HAP-1 (cell line): ENCODE results near the gene DAB1.
A peak's percentile ranks its signal among the peaks of the same experiment; 100 is the strongest.

ENCODE experiments used
- DNase-seq, 2 experiments: peaks; one replicate each; pipeline ENCODE4 v3.0.0-alpha.2; 2016 to 2020; ENCODE audit warnings: low spot score in 2 of 2
- H3K27me3 ChIP-seq: fragments of 250-450 bp; sonication (Bioruptor Pico); 2 replicates; pipeline ENCODE4 v1.5.1; 2020; ENCODE audit warnings: low read depth, mild to moderate bottlenecking, moderate library complexity
- H3K36me3 ChIP-seq: fragments of 250-450 bp; sonication (Bioruptor Pico); replicated peaks from 2 replicates; pipeline ENCODE4 v1.5.1; 2020; ENCODE audit warnings: mild to moderate bottlenecking
- H3K4me1 ChIP-seq: fragments of 250-450 bp; sonication (Bioruptor Pico); 2 replicates; pipeline ENCODE4 v1.5.1; 2020; ENCODE audit warnings: mild to moderate bottlenecking
- H3K4me3 ChIP-seq: fragments of 250-450 bp; sonication (Bioruptor Pico); 2 replicates; pipeline ENCODE4 v1.5.1; 2020; ENCODE audit warnings: mild to moderate bottlenecking, moderate library complexity
- H3K9me3 ChIP-seq: fragments of 250-450 bp; sonication (Bioruptor Pico); 2 replicates; pipeline ENCODE4 v1.5.1; 2020; ENCODE audit warnings: mild to moderate bottlenecking, moderate library complexity
- in situ Hi-C: fragments of 300-500 bp; cut with MboI; formaldehyde crosslinking; loops from 3 replicates; pipeline ENCODE4 v1.14.3; 2020; ENCODE audit warnings: low sequenced_read_pairs, inconsistent platforms, mixed read lengths

The DAB1 gene

DNA sequence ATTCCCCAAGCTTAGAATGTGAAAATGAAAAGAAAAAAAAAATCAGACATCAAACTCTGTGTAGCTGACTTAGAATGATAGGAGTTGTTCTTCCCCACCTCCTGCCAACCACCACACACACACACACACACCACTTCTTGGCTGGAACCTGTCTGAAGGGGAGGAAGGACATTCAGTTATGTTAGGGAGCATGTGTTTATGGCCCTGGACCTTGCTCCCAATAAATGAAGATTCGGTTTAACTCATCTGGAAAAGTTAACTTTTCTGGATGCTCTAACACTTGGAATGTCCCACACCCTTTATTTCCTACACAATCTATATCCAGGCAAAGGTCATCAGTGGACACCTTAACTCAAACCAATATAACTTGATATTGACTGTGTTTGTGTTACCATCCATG, 112.4 kb downstream of the DAB1 start:
- DNase-seq, result no peak
- no peak overlapping the region for H3K4me3 ChIP-seq
- H3K36me3 ChIP-seq, result no peaks in the 10 kb centered on the region
- no peaks in the 10 kb centered on the region for H3K4me1 ChIP-seq
- no peaks in the 10 kb centered on the region for H3K27me3 ChIP-seq
- H3K9me3 ChIP-seq, result no peaks in the 10 kb centered on the region
- in situ Hi-C loops, result no loop called here

DNA sequence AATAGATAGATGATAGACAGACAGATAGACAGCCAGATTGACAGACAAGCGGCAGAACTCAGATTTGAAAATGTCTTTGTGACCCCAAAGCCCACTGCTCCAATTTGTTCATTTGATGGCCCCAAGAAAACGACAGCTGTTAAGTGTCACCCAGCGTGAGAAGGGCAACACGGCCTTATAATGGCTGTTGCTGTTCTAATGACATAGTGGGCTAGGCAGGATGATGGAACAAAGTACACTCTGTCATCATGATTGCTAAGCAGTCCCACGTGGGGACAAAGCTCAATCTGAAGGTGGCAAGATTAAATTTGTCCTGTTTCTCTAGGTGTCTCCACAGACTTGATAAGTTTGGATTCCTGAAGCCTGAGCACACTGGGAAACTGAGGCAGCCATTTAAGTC, 112.9 kb downstream of the DAB1 start:
- no peak for DNase-seq
- in situ Hi-C loops, result no loop called here
- no peaks in the 10 kb centered on the region for H3K36me3 ChIP-seq
- no peaks in the 10 kb centered on the region for H3K4me1 ChIP-seq
- no peaks in the 10 kb centered on the region for H3K27me3 ChIP-seq
- no peaks in the 10 kb centered on the region for H3K9me3 ChIP-seq
- no peak overlapping the region for H3K4me3 ChIP-seq

DNA sequence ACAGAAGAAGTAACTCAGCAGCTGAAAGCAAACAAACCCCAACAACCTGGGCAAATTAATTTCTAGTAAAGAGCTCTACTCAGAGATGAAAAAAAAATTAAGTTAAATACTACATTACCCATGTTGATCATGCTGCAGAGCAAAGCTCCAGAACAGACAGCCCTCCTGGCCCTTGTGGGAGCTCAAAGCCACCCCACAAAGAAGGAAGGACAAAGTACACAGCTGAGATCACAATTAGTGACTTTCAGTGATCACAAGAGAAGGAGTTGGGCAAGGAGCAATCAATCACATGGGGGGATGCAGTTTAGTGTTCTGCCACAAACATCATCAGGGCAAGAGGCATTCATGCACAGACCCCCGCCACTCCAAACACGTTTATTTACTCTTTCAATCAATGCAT, 114.2 kb downstream of the DAB1 start:
- Histone ChIP-seq H3K4me3 (no peak overlapping the region), H3K36me3 (no peaks in the 10 kb centered on the region)

DNA sequence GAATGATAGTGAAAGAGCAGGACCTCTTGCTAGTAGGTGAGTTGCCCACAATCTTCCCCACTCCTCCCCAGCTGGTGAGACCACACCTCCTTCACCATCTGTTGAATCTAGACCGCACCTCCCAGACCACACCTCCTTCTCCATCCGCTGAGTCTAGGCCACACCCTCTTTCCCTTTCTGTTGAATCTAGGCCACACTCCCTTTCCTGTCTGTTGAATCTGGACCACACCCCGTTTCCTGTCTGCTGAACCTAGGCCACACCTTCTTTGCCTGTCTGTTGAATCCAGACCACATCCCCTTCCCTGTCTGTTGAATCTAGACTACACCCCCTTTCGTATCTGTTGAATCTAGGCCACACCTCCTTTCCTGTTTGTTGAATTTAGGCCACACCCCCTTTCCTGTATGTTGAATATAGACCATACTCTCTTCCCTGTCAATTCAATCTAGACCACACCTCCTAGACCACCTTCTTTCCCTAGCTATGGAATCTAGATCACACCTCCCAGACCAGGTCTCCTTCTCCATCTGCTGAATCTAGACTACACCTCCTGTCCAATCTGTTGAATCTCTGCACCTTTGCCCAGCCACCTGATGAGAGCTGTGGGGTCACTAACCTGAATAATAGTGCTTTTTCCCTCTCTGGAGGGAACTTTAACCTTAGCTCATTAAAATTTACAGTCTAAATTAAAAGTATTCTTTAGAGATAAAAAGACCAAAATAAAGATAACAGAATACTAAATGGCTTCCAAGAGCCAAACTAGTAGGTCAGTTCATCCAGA, 116.3 kb downstream of the DAB1 start:
- no peak overlapping the region for H3K4me3 ChIP-seq
- in situ Hi-C loops, result no loop called here
- DNase-seq, result peak in 1 of 2 experiments; percentile 23
- no peaks in the 10 kb centered on the region for H3K36me3 ChIP-seq
- H3K4me1 ChIP-seq, result no peaks in the 10 kb centered on the region
- H3K27me3 ChIP-seq, result no peaks in the 10 kb centered on the region
- H3K9me3 ChIP-seq, result no peaks in the 10 kb centered on the region

More for the DNA sequence above, 114.2 kb downstream of the DAB1 start:
- in situ Hi-C loops, result no loop called here
- Histone ChIP-seq H3K4me1 (no peaks in the 10 kb centered on the region), H3K27me3 (no peaks in the 10 kb centered on the region), H3K9me3 (no peaks in the 10 kb centered on the region)
- DNase-seq, result no peak

DNA sequence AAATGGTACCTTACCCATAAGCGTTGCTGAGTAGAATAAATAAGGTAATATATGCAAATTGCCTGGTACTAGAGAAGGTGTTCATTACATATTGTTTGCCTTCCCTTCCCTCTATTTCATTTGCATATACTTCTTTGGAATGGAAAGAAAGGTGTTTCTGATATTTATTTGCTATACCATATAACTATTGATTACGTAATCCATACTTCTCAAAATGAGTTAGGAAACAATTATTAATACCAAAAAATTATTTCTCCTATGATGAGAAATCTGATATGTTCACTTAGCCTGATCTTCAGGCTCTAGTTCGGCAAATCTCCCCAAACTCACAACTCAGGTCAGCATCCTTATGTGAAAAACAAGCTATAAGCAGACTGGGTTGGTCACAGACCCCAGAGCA, 119.3 kb downstream of the DAB1 start:
- Histone ChIP-seq H3K4me3 (no peak overlapping the region), H3K4me1 (no peaks in the 10 kb centered on the region), H3K9me3 (no peaks in the 10 kb centered on the region), H3K36me3 (no peaks in the 10 kb centered on the region), H3K27me3 (no peaks in the 10 kb centered on the region)
- no peak for DNase-seq
- in situ Hi-C loops, result no loop called here

DNA sequence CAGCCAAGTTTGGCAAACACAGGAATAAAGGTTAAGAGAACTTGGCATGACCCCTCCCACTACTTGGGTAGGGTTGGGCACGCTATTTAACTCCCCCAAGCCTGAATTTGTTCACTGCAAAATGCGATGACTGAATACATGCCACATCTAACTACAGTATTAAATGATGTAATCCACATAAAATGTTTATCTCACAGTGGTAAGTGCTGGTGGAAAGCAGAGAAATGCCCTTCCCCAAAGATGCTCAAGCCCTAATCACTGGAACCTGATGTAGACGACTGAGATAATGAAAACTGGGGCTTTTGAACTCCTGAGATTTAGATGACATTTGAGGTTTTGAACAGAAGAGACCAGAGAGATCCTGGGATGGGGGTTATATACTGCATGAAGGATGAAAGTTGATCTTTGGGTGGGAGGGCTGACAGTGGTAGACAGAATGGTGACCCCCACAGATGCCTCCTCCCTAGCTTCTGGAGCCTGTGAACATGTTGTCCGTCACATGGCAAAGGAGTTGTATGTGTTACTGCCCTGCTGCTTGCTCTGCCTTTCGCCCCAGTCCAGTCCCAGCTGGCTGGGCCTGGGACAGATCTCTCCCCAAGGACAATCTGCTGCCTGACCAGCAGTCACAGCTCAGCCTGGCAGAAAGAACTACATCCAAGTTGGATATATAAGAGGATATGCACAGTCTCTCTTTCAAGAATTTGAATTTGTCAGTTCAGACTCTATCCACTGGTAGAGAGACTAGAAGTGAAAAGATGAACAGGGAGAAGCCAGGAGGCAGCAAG, 120.9 kb downstream of the DAB1 start:
- DNase-seq, result no peak
- H3K27me3 ChIP-seq, result no peaks in the 10 kb centered on the region
- no peak overlapping the region for H3K4me3 ChIP-seq
- H3K9me3 ChIP-seq, result no peaks in the 10 kb centered on the region
- no peaks in the 10 kb centered on the region for H3K36me3 ChIP-seq
- in situ Hi-C loops, result no loop called here
- H3K4me1 ChIP-seq, result no peaks in the 10 kb centered on the region

DNA sequence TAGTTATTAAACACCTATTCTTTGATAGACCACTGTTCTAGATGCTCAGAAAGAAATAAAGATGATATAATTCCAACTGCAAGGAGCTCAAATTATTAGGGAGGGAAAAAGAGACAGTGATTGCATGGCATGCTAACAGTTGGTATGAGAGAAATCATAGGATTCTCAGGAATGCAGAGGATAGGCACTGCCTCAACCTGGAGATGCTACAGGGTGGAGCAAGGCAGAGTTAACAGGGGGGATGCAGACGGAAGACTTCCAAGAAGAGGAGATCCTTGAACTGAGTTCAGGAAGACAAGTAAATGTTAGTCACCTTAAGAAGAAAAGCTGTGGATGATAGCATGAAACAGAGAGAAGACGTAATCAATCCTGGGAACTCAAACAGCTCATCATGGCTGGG, 123.7 kb downstream of the DAB1 start:
- H3K4me3 ChIP-seq, result no peak overlapping the region
- no peaks in the 10 kb centered on the region for H3K9me3 ChIP-seq
- DNase-seq, result no peak
- in situ Hi-C loops, result no loop called here
- no peaks in the 10 kb centered on the region for H3K36me3 ChIP-seq
- no peaks in the 10 kb centered on the region for H3K4me1 ChIP-seq
- no peaks in the 10 kb centered on the region for H3K27me3 ChIP-seq

DNA sequence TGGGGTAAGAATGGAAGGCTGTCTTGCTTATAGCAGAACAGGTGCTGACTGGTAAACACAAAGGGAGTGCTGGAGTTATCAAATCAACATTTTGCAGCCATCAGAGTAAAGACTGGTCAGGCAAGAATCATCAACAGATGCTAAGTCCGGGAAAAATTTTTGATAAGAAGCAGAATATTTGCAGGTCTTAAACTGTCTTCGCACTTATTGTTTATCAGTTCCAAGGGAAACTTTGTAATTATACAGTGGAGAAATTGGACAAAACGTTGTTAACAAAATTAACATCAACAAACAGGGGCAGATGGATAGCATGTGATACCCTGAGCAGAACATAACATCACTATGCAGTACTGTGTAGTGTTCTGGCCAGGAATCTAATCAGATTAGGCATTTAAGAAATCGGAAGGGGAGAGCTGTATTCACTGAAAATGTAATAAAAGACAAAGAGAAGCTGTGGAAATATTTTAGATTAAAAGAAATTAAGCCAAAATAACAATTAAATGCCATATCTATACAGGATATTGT, 127.1 kb downstream of the DAB1 start:
- in situ Hi-C loops, result no loop called here
- no peaks in the 10 kb centered on the region for H3K36me3 ChIP-seq
- H3K27me3 ChIP-seq, result no peaks in the 10 kb centered on the region
- no peaks in the 10 kb centered on the region for H3K4me1 ChIP-seq
- no peak for DNase-seq
- no peak overlapping the region for H3K4me3 ChIP-seq
- H3K9me3 ChIP-seq, result no peaks in the 10 kb centered on the region

DNA sequence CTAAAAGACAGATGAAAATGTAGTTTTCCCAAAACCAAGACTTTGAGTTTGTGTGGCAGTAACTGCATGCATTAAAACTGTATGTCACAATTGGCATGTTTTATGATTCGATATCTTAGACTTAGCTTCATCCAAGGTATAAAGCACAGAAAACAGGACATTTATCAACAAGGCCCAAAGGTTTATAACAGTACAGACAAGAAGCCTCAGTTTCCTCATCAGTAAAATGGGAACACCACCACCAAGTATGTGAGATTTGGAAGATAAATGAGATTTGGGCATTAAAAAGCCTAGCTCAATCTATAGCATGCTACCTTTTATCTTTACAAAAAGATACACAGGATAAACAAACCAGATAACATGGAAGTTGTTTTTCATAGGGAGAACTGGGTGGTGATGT, 128.5 kb downstream of the DAB1 start:
- H3K36me3 ChIP-seq, result no peaks in the 10 kb centered on the region
- H3K4me1 ChIP-seq, result no peaks in the 10 kb centered on the region
- in situ Hi-C loops, result no loop called here
- H3K4me3 ChIP-seq, result no peak overlapping the region
- no peaks in the 10 kb centered on the region for H3K27me3 ChIP-seq
- no peaks in the 10 kb centered on the region for H3K9me3 ChIP-seq
- no peak for DNase-seq

DNA sequence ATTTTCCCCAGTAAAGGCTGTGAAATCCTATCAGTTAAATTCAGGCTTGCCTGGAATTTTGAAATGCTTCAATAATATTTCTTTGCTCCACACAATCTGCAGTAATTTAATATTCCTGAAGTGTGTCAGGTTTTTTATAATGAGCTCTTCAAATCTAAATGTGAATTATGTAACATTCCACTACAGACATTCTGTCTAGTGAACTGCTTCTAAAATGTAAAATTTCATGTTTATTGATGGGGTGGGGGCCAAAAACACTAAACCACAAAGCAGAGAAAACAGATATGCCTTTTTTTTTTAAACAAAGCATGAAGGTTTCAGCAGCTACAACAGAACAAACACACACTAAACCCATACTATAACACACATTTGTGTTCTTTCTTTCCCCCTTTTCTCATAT, 129.7 kb downstream of the DAB1 start:
- Histone ChIP-seq H3K36me3 (no peaks in the 10 kb centered on the region), H3K4me3 (no peak overlapping the region), H3K27me3 (no peaks in the 10 kb centered on the region), H3K9me3 (no peaks in the 10 kb centered on the region), H3K4me1 (no peaks in the 10 kb centered on the region)
- in situ Hi-C loops, result no loop called here
- no peak for DNase-seq

DNA sequence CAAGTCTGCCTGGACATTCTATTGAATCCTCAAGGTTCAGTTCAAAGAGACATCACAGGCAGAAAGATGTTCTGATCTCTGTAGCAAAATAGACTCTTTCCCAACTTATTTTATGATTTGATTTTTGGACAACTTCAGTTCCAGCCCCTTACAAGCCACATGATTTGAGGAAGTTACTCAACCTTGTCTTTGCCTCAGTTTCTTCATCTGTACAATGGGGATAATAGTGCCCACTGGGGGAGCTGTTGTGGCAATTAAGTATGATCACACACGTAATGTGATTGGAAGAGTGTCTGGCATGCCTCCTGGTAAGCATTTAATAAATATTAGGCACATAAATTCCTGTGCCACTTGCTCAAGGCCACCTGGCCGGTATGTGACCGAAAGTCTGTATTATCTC, 130.6 kb downstream of the DAB1 start:
- H3K27me3 ChIP-seq, result no peaks in the 10 kb centered on the region
- H3K9me3 ChIP-seq, result no peaks in the 10 kb centered on the region
- no peak overlapping the region for H3K4me3 ChIP-seq
- no peak for DNase-seq
- H3K4me1 ChIP-seq, result no peaks in the 10 kb centered on the region
- H3K36me3 ChIP-seq, result no peaks in the 10 kb centered on the region
- in situ Hi-C loops, result no loop called here

DNA sequence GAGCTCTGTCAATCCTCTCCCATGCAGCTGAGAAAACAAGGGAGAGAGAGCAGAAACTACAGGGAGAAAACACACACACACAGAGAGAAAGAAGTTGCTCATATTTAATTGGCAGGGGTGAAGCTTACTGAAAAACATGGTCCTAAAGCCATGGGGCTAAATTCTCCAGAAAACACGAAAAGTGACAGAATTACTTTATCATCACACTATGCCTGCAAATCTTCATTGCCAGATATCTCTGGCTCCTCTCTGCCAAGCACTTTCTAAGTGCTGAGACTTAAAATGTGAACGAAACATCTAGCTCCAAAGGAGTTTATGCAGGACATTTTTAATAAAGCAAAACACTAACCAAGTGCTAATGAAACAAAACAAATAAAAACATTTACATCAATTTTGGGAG, 134.1 kb downstream of the DAB1 start:
- in situ Hi-C loops, result no loop called here
- no peak for DNase-seq
- H3K9me3 ChIP-seq, result no peaks in the 10 kb centered on the region
- no peak overlapping the region for H3K4me3 ChIP-seq
- H3K27me3 ChIP-seq, result no peaks in the 10 kb centered on the region
- H3K36me3 ChIP-seq, result no peaks in the 10 kb centered on the region
- no peaks in the 10 kb centered on the region for H3K4me1 ChIP-seq

DNA sequence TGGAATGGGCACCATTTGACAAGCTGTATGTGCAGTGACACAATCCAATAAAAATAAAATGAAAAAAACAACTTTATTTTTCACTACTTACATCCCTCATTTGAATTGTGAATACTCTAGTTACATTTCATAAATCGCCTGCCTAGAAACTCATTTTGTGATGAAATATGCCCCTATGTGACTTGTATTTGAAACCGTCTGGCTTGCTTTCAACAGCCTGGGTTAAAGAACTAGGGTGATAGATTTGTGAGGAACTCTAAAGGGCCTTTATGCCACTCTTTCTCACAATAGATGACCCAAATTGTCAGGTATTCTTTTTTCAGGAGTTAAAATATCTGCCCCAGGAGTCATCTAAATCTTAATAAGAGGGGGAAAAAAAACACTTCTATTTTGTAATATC, 137.9 kb downstream of the DAB1 start:
- in situ Hi-C loops, result no loop called here
- Histone ChIP-seq H3K4me3 (no peak overlapping the region), H3K4me1 (no peaks in the 10 kb centered on the region), H3K36me3 (no peaks in the 10 kb centered on the region), H3K27me3 (no peaks in the 10 kb centered on the region), H3K9me3 (no peaks in the 10 kb centered on the region)
- DNase-seq, result no peak

DNA sequence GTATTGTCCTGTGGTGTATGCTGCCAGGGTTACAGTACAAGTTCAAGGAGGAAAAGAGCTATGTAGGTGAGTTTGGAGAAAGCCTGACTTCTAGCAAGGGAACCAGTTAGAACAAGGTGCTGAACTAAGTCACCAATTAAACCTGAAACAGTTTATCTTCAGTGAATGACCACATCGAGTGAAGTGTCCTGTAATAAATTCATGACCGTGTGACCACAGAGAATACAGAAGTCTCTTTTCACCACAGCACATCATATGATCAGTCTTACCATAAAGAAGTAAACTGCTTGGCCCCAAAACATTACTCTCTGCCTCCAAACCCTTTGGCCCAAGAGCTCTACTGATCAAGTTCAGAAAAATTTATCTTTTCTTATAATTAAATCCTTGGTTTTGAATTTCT, 141.4 kb downstream of the DAB1 start:
- no peaks in the 10 kb centered on the region for H3K27me3 ChIP-seq
- in situ Hi-C loops, result no loop called here
- H3K4me3 ChIP-seq, result no peak overlapping the region
- H3K36me3 ChIP-seq, result no peaks in the 10 kb centered on the region
- no peaks in the 10 kb centered on the region for H3K4me1 ChIP-seq
- no peaks in the 10 kb centered on the region for H3K9me3 ChIP-seq
- DNase-seq, result no peak
